ENCODE results near the gene MON1B. TPM values are rescaled to one million over a fixed set of nuclear protein-coding genes. Genes with fewer than 3 reads are reported as not detected.
A peak's percentile ranks its signal among the peaks of the same experiment; 100 is the strongest.

MON1B gene
- total and polyA plus RNA-seq, 8 donors, result 14.8 to 35.9 (median 21.4) TPM

DNA sequence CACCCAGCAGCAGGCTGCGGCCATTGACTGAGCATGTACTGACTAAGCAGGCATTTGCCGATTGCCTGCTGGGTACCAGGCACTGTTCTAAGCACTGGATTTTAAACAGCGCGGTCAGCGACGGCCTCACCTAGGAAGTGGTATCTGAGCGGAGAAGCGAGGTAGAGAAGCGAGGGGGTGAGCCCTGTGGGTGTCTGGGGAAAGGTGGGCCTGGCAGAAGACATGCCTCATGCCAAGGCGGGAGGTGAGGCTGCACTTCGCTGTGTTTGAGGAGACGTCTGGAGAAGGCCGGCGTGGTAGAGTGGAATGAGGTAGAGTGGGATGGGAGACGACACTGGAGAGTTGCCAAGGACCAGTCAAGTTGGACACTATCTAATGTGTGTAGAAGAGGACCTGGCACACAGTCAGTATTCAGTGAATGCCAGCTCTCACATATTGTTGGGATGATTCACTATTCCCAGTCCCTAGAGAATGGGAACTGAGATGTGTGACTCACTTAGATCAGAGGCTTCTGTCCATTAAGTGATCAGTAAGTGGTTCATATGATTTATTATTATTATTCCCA is 22.6 kb downstream of the MON1B start:
- no peaks in the 10 kb centered on the region for H3K36me3 ChIP-seq
- TF ChIP-seq, protein P1, sequence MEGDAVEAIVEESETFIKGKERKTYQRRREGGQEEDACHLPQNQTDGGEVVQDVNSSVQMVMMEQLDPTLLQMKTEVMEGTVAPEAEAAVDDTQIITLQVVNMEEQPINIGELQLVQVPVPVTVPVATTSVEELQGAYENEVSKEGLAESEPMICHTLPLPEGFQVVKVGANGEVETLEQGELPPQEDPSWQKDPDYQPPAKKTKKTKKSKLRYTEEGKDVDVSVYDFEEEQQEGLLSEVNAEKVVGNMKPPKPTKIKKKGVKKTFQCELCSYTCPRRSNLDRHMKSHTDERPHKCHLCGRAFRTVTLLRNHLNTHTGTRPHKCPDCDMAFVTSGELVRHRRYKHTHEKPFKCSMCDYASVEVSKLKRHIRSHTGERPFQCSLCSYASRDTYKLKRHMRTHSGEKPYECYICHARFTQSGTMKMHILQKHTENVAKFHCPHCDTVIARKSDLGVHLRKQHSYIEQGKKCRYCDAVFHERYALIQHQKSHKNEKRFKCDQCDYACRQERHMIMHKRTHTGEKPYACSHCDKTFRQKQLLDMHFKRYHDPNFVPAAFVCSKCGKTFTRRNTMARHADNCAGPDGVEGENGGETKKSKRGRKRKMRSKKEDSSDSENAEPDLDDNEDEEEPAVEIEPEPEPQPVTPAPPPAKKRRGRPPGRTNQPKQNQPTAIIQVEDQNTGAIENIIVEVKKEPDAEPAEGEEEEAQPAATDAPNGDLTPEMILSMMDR (IDR thresholded peaks at IDR 0.05), result no peak
- FAIRE-seq, result no peak
- intact Hi-C loops (cut with DNase I), result no loop called here
- WGBS, 2 donors, result 91 to 94% methylated on average over 15 of the region's 15 CpGs
- ATAC-seq, result peak in 1 of 4 donors; percentile 15
- H3K4me1 ChIP-seq, result no peaks in the 10 kb centered on the region
- no peaks in the 10 kb centered on the region for H3K27me3 ChIP-seq
- H3K9me3 ChIP-seq, result no peaks in the 10 kb centered on the region
- no peak overlapping the region for H3K4me3 ChIP-seq
- peak in 2 of 6 donors; percentile 16 to 26 for DNase-seq
- no peak overlapping the region for H3K27ac ChIP-seq

DNA sequence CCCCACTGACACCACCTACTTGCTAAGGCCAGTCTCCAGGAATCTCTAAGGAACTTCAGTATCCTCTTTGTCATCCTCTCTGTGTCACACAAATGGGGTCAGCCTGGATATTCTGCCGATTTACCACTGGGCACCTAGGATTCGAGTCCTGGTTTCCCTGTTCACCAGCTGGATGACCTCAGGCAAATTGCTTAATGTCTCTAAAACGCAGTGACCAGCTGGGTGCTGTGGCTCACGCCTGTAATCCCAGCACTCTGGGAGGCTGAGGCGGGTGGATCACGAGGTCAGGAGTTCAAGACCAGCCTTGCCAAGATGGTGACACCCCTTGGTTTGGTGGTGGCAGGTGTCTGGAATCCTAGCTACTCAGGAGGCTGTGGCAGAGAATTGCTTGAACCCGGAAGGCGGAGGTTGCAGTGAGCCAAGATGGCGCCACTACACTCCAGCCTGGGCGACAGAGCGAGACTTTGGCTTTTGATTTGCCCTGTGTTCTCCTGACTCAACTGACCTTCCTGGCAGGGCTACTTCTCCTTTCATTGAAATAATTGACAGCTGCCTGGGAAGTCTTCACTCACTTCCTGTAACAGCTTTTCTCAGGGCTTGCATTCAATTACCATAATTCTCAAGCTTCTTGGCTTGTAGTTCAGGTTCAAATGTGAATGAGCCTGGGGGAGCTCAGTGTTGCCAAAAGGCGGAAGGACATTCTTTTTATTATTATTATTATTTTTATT is 23.6 kb downstream of the MON1B start:
- intact Hi-C loops (cut with DNase I), result no loop called here
- Histone ChIP-seq H3K4me1 (no peaks in the 10 kb centered on the region), H3K27ac (no peak overlapping the region), H3K36me3 (no peaks in the 10 kb centered on the region), H3K9me3 (no peaks in the 10 kb centered on the region), H3K4me3 (no peak overlapping the region), H3K27me3 (no peaks in the 10 kb centered on the region)
- FAIRE-seq (no peak), DNase-seq (no peak), ATAC-seq (no peak)
- 89% methylated on average over 12 of the region's 12 CpGs for WGBS, 2 donors
- TF ChIP-seq, protein P1 (IDR thresholded peaks at IDR 0.05), result no peak

DNA sequence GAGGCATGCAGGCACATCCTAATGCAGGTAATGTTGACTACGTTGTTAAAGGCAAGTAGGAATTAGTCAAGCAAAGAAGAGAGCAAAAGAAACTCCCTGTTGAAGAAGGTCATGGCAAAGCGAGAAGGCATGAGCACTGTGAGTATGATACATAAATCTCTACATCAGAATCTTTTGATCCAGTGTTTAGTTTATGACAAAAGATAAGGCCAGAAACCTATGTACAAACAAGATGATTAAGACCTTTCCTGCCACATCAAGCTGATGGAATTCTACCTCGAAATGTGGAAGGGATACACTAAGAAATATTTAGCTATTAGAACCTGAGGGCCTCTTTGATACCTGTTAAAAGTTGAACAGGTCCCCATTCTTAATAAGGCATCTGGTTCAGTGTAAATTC is 28.4 kb downstream of the MON1B start:
- WGBS, 2 donors, result 89 to 91% methylated on average over 3 of the region's 3 CpGs
- DNase-seq (no peak), FAIRE-seq (no peak), ATAC-seq (no peak)
- TF ChIP-seq, protein P1 (IDR thresholded peaks at IDR 0.05), result no peak
- Histone ChIP-seq H3K36me3 (no peaks in the 10 kb centered on the region), H3K27ac (no peak overlapping the region), H3K9me3 (no peaks in the 10 kb centered on the region), H3K4me1 (no peaks in the 10 kb centered on the region), H3K27me3 (no peaks in the 10 kb centered on the region), H3K4me3 (no peak overlapping the region)
- intact Hi-C loops (cut with DNase I), result no loop called here

DNA sequence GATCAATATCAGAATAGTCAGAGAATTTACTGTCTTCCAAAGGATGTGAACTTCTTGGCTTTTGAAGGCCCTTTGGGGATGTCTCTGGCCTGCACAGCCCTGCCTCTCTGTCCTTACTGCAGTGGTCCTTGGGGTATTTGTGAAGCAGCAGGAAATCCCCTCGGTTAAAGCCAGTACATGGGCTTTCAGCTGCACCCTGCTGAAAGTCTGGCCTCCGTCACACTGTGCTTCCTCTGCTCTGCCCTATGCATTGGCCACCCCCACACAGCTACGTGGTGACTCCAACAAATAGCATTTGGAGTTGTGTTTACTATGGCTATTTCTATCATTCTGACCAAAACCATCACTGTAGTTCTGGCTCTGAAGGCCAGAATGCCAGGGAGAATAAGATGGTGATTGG is 29.4 kb downstream of the MON1B start:
- no peak overlapping the region for H3K27ac ChIP-seq
- no peak for DNase-seq
- FAIRE-seq, result no peak
- no peak for ATAC-seq
- TF ChIP-seq, protein P1 (IDR thresholded peaks at IDR 0.05), result no peak
- no peak overlapping the region for H3K4me3 ChIP-seq
- 48 to 58% methylated on average over 3 of the region's 3 CpGs for WGBS, 2 donors
- intact Hi-C loops (cut with DNase I), result no loop called here
- no peaks in the 10 kb centered on the region for H3K4me1 ChIP-seq
- H3K27me3 ChIP-seq, result no peaks in the 10 kb centered on the region
- no peaks in the 10 kb centered on the region for H3K9me3 ChIP-seq
- no peaks in the 10 kb centered on the region for H3K36me3 ChIP-seq

- DNase-seq (no peak), ATAC-seq (no peak), FAIRE-seq (no peak)
- Histone ChIP-seq H3K27ac (no peak overlapping the region), H3K36me3 (no peaks in the 10 kb centered on the region), H3K27me3 (peaks cover 0 to 4% (median 2%) of the 10 kb centered on the region in 4 donors), H3K9me3 (no peaks in the 10 kb centered on the region), H3K4me1 (no peaks in the 10 kb centered on the region), H3K4me3 (no peak overlapping the region)
- WGBS, 2 donors, result 85 to 89% methylated on average over 4 of the region's 4 CpGs
- TF ChIP-seq, protein P1 (IDR thresholded peaks at IDR 0.05), result no peak
- intact Hi-C loops (cut with DNase I), result no loop called here
Observed at GRCh38 chr16:77221482-77221881, 30.5 kb downstream of the MON1B start.

All from pancreas (tissue), 10 donors.